Fibroblast of pulmonary artery (primary cell): ENCODE measurements around the gene CTNNA3.
A peak's percentile ranks its signal among the peaks of the same experiment; 100 is the strongest.

Experiments used
- DNase-seq: peaks from one replicate; pipeline ENCODE4 v3.0.0-alpha.2; 2010; ENCODE audit warnings: low read depth
- H3K4me3 ChIP-seq: replicated peaks from 2 replicates; pipeline ENCODE4 v1.5.1; 2011; ENCODE audit warnings: low read depth, mild to moderate bottlenecking, control low read depth, low read length, moderate library complexity
- CTCF ChIP-seq: IDR thresholded peaks from 2 replicates; pipeline ENCODE4 v1.5.1; 2011; ENCODE audit warnings: mild to moderate bottlenecking, control low read depth, low read length, inconsistent platforms; ENCODE audit errors: missing control alignments

Gene CTNNA3

GRCh38 chr10:67676208-67676825 lies 19.7 kb downstream of the CTNNA3 start:
- no peak for TF ChIP-seq CTCF
- no peak for DNase-seq
- H3K4me3 ChIP-seq = no peak overlapping the region

- no peak for DNase-seq
- no peak for TF ChIP-seq CTCF
- H3K4me3 ChIP-seq = no peak overlapping the region
These were observed 25.6 kb downstream of the CTNNA3 start for GRCh38 chr10:67670401-67670800.

GRCh38 chr10:67669978-67670377 lies 26.0 kb downstream of the CTNNA3 start:
- no peak overlapping the region for H3K4me3 ChIP-seq
- peak; percentile 20 for DNase-seq
- no peak for TF ChIP-seq CTCF

GRCh38 chr10:67668448-67668847 lies 27.5 kb downstream of the CTNNA3 start:
- no peak overlapping the region for H3K4me3 ChIP-seq
- no peak for TF ChIP-seq CTCF
- DNase-seq = peak; percentile 23

GRCh38 chr10:67667035-67667425 lies 29.0 kb downstream of the CTNNA3 start:
- no peak for TF ChIP-seq CTCF
- DNase-seq = no peak
- no peak overlapping the region for H3K4me3 ChIP-seq

GRCh38 chr10:67666416-67667034 lies 29.5 kb downstream of the CTNNA3 start:
- H3K4me3 ChIP-seq = no peak overlapping the region
- peak; percentile 57 for TF ChIP-seq CTCF
- peak; percentile 57 for DNase-seq

- no peak overlapping the region for H3K4me3 ChIP-seq
- no peak for TF ChIP-seq CTCF
- DNase-seq = no peak
These were observed 30.5 kb downstream of the CTNNA3 start for GRCh38 chr10:67665491-67665890.
